Measurements from ENCODE around the gene ZNF211.

ZNF211 gene

GRCh38 chr19:57620673-57621348 lies 12.2 kb upstream of the ZNF211 start:
- H3K36me3 ChIP-seq (ENCODE audit: insufficient read depth, low read length), result peaks cover 92% of the 10 kb centered on the region
- peaks cover 89% of the 10 kb centered on the region for H3K9me3 ChIP-seq (ENCODE audit: insufficient read depth, low read depth, low read length)
- no peak overlapping the region for H3K9ac ChIP-seq (ENCODE audit: low read depth, low read length)
- H3K27me3 ChIP-seq (ENCODE audit: insufficient read depth, low read length), result no peaks in the 10 kb centered on the region
- no peaks in the 10 kb centered on the region for H3K4me1 ChIP-seq (ENCODE audit: insufficient read depth, low read length)
- no peak overlapping the region for H3K27ac ChIP-seq (ENCODE audit: low read depth, low read length)
- WGBS, result 98% methylated on average over 10 of the region's 10 CpGs
- peak overlapping the region; percentile 20 for H3K4me3 ChIP-seq (ENCODE audit: low read length)

- H3K9me3 ChIP-seq (ENCODE audit: insufficient read depth, low read depth, low read length), result peaks cover 66% of the 10 kb centered on the region
- peaks cover 69% of the 10 kb centered on the region for H3K36me3 ChIP-seq (ENCODE audit: insufficient read depth, low read length)
- H3K4me3 ChIP-seq (ENCODE audit: low read length), result no peak overlapping the region
Observed at GRCh38 chr19:57623091-57623490, 9.9 kb upstream of the ZNF211 start.

GRCh38 chr19:57633832-57634131 lies 814 bp downstream of the ZNF211 start:
- 0 out of 2 replicates have a peak, but pooled peaks cover 4% of the 10 kb centered on the region for H3K4me1 ChIP-seq (ENCODE audit: insufficient read depth, low read length)
- H3K27me3 ChIP-seq (ENCODE audit: insufficient read depth, low read length), result no peaks in the 10 kb centered on the region
- H3K4me3 ChIP-seq (ENCODE audit: low read length), result peak overlapping the region; percentile 89
- H3K36me3 ChIP-seq (ENCODE audit: insufficient read depth, low read length), result peaks cover 41% of the 10 kb centered on the region
- 70% methylated on average over 6 of the region's 6 CpGs for WGBS
- no peak overlapping the region for H3K27ac ChIP-seq (ENCODE audit: low read depth, low read length)
- peak overlapping the region; percentile 69 for H3K9ac ChIP-seq (ENCODE audit: low read depth, low read length)
- peaks cover 19% of the 10 kb centered on the region for H3K9me3 ChIP-seq (ENCODE audit: insufficient read depth, low read depth, low read length)

More at GRCh38 chr19:57623091-57623490, 9.9 kb upstream of the ZNF211 start:
- Histone ChIP-seq H3K4me1 (ENCODE audit: insufficient read depth, low read length) (no peaks in the 10 kb centered on the region), H3K27me3 (ENCODE audit: insufficient read depth, low read length) (no peaks in the 10 kb centered on the region), H3K9ac (ENCODE audit: low read depth, low read length) (no peak overlapping the region), H3K27ac (ENCODE audit: low read depth, low read length) (no peak overlapping the region)

- no peaks in the 10 kb centered on the region for H3K27me3 ChIP-seq (ENCODE audit: insufficient read depth, low read length)
- H3K36me3 ChIP-seq (ENCODE audit: insufficient read depth, low read length), result peaks cover 72% of the 10 kb centered on the region
- no peak overlapping the region for H3K27ac ChIP-seq (ENCODE audit: low read depth, low read length)
- peaks cover 37% of the 10 kb centered on the region for H3K9me3 ChIP-seq (ENCODE audit: insufficient read depth, low read depth, low read length)
- H3K9ac ChIP-seq (ENCODE audit: low read depth, low read length), result no peak overlapping the region
- no peak overlapping the region for H3K4me3 ChIP-seq (ENCODE audit: low read length)
- 0 out of 2 replicates have a peak, but pooled peaks cover 4% of the 10 kb centered on the region for H3K4me1 ChIP-seq (ENCODE audit: insufficient read depth, low read length)
- WGBS, result 94% methylated on average over 4 of the region's 4 CpGs
Observed at GRCh38 chr19:57637379-57637778, 4.4 kb downstream of the ZNF211 start.

- H3K9me3 ChIP-seq (ENCODE audit: insufficient read depth, low read depth, low read length), result peaks cover 32% of the 10 kb centered on the region
- 0 out of 2 replicates have a peak, but pooled peaks cover 3% of the 10 kb centered on the region for H3K27me3 ChIP-seq (ENCODE audit: insufficient read depth, low read length)
- H3K4me3 ChIP-seq (ENCODE audit: low read length), result no peak overlapping the region
- H3K27ac ChIP-seq (ENCODE audit: low read depth, low read length), result no peak overlapping the region
- H3K9ac ChIP-seq (ENCODE audit: low read depth, low read length), result no peak overlapping the region
- WGBS, result 100% methylated on average over 4 of the region's 4 CpGs
- H3K36me3 ChIP-seq (ENCODE audit: insufficient read depth, low read length), result peaks cover 52% of the 10 kb centered on the region
- no peaks in the 10 kb centered on the region for H3K4me1 ChIP-seq (ENCODE audit: insufficient read depth, low read length)
Observed at GRCh38 chr19:57641715-57642234, 8.8 kb downstream of the ZNF211 start.

GRCh38 chr19:57642396-57643046 lies 9.6 kb downstream of the ZNF211 start:
- Histone ChIP-seq H3K4me3 (ENCODE audit: low read length) (no peak overlapping the region), H3K36me3 (ENCODE audit: insufficient read depth, low read length) (peaks cover 44% of the 10 kb centered on the region), H3K9ac (ENCODE audit: low read depth, low read length) (no peak overlapping the region), H3K27ac (ENCODE audit: low read depth, low read length) (no peak overlapping the region), H3K9me3 (ENCODE audit: insufficient read depth, low read depth, low read length) (peaks cover 24% of the 10 kb centered on the region), H3K27me3 (ENCODE audit: insufficient read depth, low read length) (0 out of 2 replicates have a peak, but pooled peaks cover 3% of the 10 kb centered on the region), H3K4me1 (ENCODE audit: insufficient read depth, low read length) (no peaks in the 10 kb centered on the region)
- 95% methylated on average over 3 of the region's 4 CpGs for WGBS

GRCh38 chr19:57643734-57644133 lies 10.8 kb downstream of the ZNF211 start:
- H3K9me3 ChIP-seq (ENCODE audit: insufficient read depth, low read depth, low read length), result peaks cover 21% of the 10 kb centered on the region
- H3K27ac ChIP-seq (ENCODE audit: low read depth, low read length), result no peak overlapping the region
- H3K9ac ChIP-seq (ENCODE audit: low read depth, low read length), result no peak overlapping the region
- no peak overlapping the region for H3K4me3 ChIP-seq (ENCODE audit: low read length)
- H3K36me3 ChIP-seq (ENCODE audit: insufficient read depth, low read length), result peaks cover 39% of the 10 kb centered on the region
- 0 out of 2 replicates have a peak, but pooled peaks cover 3% of the 10 kb centered on the region for H3K27me3 ChIP-seq (ENCODE audit: insufficient read depth, low read length)
- no peaks in the 10 kb centered on the region for H3K4me1 ChIP-seq (ENCODE audit: insufficient read depth, low read length)

GRCh38 chr19:57648331-57649003 lies 15.5 kb downstream of the ZNF211 start:
- no peak overlapping the region for H3K9ac ChIP-seq (ENCODE audit: low read depth, low read length)
- H3K4me3 ChIP-seq (ENCODE audit: low read length), result no peak overlapping the region
- H3K9me3 ChIP-seq (ENCODE audit: insufficient read depth, low read depth, low read length), result no peaks in the 10 kb centered on the region
- H3K27ac ChIP-seq (ENCODE audit: low read depth, low read length), result no peak overlapping the region
- H3K27me3 ChIP-seq (ENCODE audit: insufficient read depth, low read length), result 0 out of 2 replicates have a peak, but pooled peaks cover 3% of the 10 kb centered on the region
- WGBS, result 79% methylated on average over 5 of the region's 6 CpGs
- H3K4me1 ChIP-seq (ENCODE audit: insufficient read depth, low read length), result no peaks in the 10 kb centered on the region
- no peaks in the 10 kb centered on the region; the same call in 1 of the 2 replicates for H3K36me3 ChIP-seq (ENCODE audit: insufficient read depth, low read length)

- Histone ChIP-seq H3K27ac (ENCODE audit: low read depth, low read length) (no peak overlapping the region), H3K9ac (ENCODE audit: low read depth, low read length) (no peak overlapping the region), H3K36me3 (ENCODE audit: insufficient read depth, low read length) (no peaks in the 10 kb centered on the region), H3K27me3 (ENCODE audit: insufficient read depth, low read length) (0 out of 2 replicates have a peak, but pooled peaks cover 9% of the 10 kb centered on the region), H3K9me3 (ENCODE audit: insufficient read depth, low read depth, low read length) (no peaks in the 10 kb centered on the region), H3K4me3 (ENCODE audit: low read length) (no peak overlapping the region), H3K4me1 (ENCODE audit: insufficient read depth, low read length) (no peaks in the 10 kb centered on the region)
- WGBS, result 77% methylated on average over 6 of the region's 6 CpGs
Observed at GRCh38 chr19:57651654-57651996, 18.7 kb downstream of the ZNF211 start.

GRCh38 chr19:57653689-57654088 lies 20.7 kb downstream of the ZNF211 start:
- 90% methylated on average over 2 of the region's 2 CpGs for WGBS
- H3K36me3 ChIP-seq (ENCODE audit: insufficient read depth, low read length), result no peaks in the 10 kb centered on the region
- H3K9ac ChIP-seq (ENCODE audit: low read depth, low read length), result no peak overlapping the region
- no peaks in the 10 kb centered on the region for H3K9me3 ChIP-seq (ENCODE audit: insufficient read depth, low read depth, low read length)
- H3K27me3 ChIP-seq (ENCODE audit: insufficient read depth, low read length), result peaks cover 11% of the 10 kb centered on the region; the same call in 1 of the 2 replicates
- H3K4me1 ChIP-seq (ENCODE audit: insufficient read depth, low read length), result no peaks in the 10 kb centered on the region
- H3K4me3 ChIP-seq (ENCODE audit: low read length), result no peak overlapping the region
- H3K27ac ChIP-seq (ENCODE audit: low read depth, low read length), result no peak overlapping the region

- H3K4me1 ChIP-seq (ENCODE audit: insufficient read depth, low read length), result no peaks in the 10 kb centered on the region
- no peaks in the 10 kb centered on the region for H3K36me3 ChIP-seq (ENCODE audit: insufficient read depth, low read length)
- no peaks in the 10 kb centered on the region for H3K9me3 ChIP-seq (ENCODE audit: insufficient read depth, low read depth, low read length)
- H3K27me3 ChIP-seq (ENCODE audit: insufficient read depth, low read length), result peaks cover 29% of the 10 kb centered on the region
- no peak overlapping the region for H3K4me3 ChIP-seq (ENCODE audit: low read length)
- 96% methylated on average over 1 of the region's 1 CpG for WGBS
- H3K27ac ChIP-seq (ENCODE audit: low read depth, low read length), result no peak overlapping the region
- no peak overlapping the region for H3K9ac ChIP-seq (ENCODE audit: low read depth, low read length)
Observed at GRCh38 chr19:57655443-57655842, 22.5 kb downstream of the ZNF211 start.
